SH-SY5Y (cell line): ENCODE measurements around the gene PNO1.

Experiments used
- GATA2 ChIP-seq: IDR thresholded peaks from 2 replicates; pipeline ENCODE4 v1.6.1; 2011; ENCODE audit warnings: mild to moderate bottlenecking, low read depth, low read length
- GATA3 ChIP-seq: IDR thresholded peaks from 2 replicates; pipeline ENCODE4 v1.6.1; 2011; ENCODE audit warnings: low read depth, mild to moderate bottlenecking, low read length, moderate library complexity

The PNO1 gene

DNA sequence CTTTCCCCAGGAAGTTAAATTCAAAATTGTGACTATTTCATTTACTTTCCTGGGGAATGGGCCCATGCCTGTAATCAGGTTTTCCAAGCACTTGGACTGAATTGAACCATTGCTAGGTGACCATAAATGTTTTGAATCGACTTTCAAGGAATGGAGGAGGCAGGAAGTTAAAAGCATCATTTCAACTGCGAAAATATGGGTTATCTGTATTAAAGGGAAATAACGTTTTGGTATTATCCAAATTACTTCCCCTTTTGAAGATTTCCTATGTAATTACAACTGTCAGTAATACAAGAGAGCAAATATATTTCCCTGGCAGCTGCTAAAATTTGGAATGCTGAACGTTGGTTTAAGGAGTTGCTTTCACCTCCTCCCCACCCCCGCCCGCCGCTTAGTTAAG is 19.0 kb downstream of the PNO1 start:
- TF ChIP-seq GATA3 (no peak), GATA2 (no peak)

DNA sequence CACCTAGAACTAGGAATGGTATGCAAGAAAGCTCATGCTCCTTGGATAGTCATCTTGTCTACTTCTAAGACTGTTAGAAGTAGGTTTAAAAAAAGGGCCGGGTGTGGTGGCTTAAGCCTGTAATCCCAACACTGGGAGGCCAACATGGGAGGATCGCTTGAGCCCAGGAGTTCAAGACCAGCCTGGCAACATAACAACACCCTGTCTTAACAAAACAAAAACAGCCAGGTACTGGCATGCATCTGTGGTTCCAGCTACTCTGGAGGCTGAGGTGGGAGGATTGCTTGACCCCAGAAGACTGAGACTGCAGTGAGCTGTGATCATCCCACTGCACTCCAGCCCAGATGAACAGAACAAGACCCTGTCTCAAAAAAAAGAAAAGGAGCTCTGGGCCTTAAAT is 19.9 kb downstream of the PNO1 start:
- TF ChIP-seq GATA3 (no peak), GATA2 (no peak)

DNA sequence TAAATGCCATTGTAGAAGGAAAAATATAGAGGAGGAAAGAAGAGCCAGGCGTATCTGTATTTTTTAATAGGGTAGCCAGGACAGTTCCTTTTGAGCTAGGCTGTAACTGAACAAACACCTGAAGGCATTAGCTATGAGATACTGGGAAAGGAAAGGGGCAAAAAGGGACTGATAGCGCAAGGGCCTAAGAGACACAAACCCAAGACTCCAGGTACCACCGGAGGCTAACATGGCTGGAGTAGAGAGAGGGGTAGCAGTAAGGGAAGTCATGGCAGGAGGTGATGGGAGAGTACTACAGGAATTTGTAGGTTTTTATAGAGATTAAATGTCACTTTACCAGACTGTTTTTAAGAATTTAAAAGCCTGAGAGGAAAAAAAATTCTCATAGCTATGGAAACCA is 20.7 kb downstream of the PNO1 start:
- TF ChIP-seq GATA2 (no peak), GATA3 (no peak)

DNA sequence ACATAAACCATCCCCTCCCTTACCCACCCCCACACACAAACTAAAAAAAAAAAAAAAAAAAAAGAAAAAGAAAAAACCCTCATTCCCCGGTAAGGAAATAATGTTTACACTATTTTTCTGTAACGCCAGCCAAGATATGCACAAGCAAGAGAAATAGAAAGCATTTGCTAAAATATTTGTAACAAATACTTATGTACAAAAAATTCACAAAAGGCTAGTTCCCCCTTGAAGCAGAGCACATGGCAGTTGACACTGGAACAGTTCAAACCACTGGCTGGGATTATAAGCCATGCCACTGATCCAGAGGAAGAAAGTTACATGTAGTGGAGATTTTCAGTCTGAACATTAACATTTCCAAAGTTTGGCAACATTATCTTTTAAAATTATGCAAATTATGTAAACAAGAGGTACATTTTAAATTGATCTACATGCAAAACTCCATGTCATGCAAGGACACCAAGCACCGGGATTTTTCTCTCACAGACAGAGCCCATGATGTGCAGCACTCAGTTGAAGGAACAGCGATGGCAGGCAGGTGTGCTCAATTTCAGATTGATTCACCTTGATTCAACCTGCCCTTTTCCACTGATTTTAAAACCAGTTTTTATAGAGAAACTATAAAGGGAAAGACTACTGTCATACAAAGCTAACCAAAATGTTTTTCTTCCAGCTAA is 21.4 kb downstream of the PNO1 start:
- no peak for TF ChIP-seq GATA2
- TF ChIP-seq GATA3 = no peak

DNA sequence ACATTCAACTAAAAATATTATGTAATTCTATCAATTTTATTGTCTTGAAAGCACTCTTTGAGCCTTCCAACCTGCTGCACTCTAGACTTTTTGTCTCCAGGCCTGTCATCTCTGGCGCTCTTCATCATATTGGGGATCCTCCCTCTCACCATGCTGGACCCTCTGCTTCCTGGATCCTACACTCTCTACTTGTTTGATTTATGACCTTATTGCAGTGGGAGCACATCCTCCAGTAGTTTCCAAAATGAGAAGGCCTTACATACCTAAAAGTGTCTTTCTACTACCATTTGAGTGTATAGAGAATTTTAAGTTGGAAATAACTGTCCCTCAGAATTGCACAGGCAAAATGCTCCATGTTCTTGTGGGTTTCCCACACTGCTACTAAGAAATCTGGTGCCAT is 25.2 kb downstream of the PNO1 start:
- TF ChIP-seq GATA3 (no peak), GATA2 (no peak)

DNA sequence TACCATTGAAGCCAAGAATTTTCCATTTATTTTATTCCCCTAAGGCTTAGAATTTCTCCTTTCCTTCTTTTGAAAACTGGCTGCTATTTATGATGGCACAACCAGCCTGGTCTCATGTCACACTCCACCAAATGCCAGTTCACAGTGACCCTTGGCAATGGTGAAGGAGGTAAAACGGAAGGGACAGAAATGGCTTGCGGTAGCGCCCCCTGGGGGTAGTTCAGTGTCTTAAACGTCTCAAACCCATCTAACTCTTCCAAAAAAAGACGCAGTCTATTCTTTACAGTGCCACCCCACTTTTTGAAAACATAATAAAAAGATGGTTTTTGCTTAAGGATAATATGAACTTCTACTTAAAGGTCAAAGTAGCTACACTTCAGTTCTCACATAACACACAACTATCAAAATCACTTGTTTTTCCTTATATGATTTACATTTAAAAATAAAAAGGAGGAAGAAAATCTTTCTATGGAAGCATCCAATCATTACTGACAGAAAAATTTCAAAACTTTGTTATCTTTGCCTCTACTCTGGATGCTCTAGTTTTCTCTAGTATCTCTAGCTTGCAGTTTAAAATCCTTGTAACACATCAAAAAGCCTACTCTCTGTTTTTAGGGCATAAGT is 28.0 kb downstream of the PNO1 start:
- no peak for TF ChIP-seq GATA3
- TF ChIP-seq GATA2 = no peak

DNA sequence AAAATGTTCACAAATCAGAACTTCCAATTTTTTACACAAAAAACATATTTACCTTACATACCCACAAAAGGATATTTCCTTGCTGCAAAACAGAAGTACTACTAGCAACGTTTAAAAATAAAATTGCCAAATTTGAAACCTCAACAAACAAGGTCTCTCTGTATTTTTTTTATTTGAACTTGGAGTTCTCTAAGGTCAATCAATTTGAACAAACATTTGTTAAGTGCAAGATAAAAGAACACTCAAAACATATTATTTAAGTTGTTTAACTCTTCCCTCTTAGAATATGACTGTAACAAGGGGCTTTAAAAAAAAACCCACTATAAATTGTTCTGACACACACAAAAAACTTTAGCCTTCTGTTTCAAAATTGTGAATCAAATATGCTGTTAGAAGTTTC is 29.6 kb downstream of the PNO1 start:
- TF ChIP-seq GATA3 (no peak), GATA2 (no peak)

DNA sequence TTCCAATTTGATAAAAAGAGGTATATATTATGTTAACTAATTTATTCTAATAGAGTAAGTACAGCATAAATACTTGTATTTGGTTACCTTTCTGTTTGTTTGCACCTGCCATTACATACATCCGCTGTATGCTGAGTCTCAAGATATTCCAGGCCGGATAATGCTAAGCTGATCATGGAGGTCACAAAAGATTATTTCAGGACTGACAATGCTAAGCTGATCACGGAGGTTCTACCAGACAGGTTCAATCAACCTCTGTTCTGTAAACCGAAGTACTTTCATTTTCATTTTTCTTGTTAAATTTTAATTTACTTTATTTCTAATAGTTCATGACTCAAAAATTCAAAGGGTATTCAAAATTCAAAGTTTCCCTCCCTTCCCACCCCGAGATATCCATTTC is 31.1 kb downstream of the PNO1 start:
- TF ChIP-seq GATA3 (no peak), GATA2 (no peak)

DNA sequence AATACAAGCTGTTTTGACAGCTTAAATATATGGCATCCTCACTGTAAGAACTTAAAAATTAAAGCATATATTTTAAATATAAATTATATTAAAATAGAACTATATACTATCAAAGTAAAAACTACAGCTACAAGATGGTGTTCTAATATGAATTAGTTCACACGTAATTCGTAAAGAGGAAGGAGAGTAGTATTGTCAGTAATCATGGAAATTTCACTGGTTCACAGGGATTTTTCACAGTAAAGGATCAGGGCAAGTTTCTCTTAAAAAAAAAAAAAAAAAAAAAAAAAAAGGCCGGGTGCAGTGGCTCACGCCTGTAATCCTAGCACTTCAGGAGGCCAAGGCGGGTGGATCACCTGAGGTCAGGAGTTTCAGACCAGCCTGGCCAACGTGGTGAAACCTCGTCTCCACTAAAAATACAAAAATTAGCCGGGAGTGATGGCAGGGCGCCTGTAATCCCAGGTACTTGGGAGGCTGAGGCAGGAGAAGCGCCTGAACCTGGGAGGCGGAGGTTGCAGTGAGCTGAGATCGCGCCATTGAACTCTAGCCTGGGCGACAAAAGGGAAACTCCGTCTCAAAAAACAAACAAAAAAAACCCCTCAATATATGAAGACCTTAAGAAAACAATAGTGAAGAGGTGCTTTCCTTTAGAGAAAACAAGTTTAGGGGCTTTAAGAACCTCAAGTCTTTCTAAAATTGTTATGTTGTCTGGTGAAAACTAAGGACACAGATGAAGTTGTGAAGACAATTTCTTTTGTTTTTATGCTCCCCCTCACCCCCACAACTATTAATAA is 32.5 kb downstream of the PNO1 start:
- TF ChIP-seq GATA2 = no peak
- TF ChIP-seq GATA3 = no peak

DNA sequence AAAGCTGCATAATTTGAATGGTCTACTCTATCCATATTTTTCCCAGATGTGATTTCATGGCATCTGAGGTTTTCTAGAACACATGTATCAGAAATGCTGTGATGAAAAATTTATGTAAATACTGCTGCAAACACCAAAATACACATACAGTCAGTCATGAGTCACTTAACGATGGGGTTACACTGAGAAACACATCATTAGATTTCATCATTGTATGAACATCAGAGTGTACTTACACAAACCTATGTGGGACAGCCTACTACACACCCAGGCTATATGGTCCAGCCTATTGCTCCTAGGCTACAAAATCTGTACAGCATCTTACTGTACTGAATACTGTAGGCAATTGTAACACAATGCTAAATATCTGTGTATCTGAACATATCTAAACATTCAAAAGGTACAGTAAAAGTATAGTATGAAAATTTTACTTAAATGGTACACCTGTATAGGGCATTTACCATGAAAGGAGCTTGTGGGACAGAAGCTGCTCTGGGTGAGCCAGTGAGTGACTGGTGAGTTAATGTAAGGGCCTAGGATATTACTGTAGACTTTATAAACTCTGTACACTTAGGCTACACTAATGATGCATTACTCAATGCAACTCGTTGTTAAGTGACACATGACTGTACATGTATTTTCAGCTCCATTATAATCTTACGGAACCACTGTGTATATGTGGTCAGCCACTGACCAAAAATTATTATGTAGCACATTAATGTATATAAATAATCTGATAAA is 33.5 kb downstream of the PNO1 start:
- TF ChIP-seq GATA3 (no peak), GATA2 (no peak)

DNA sequence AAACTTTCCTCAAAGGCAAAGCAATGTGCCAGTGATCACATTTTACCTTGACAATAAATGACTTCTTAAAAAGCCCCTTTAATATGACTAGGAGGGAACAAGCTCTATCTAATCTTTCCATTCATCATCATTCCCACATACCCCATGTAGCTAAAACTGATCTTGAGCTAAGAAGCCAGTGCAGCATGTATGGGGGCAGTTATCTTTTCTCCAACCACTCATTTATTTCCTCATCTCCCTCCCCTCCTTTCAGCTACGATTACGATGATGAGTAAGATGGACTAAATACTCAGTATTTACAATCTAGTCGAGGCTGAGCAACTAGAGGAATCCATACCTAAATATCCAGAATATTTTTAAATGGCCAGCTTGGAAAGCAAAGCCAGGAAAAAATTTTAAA is 35.5 kb downstream of the PNO1 start:
- no peak for TF ChIP-seq GATA3
- TF ChIP-seq GATA2 = no peak

DNA sequence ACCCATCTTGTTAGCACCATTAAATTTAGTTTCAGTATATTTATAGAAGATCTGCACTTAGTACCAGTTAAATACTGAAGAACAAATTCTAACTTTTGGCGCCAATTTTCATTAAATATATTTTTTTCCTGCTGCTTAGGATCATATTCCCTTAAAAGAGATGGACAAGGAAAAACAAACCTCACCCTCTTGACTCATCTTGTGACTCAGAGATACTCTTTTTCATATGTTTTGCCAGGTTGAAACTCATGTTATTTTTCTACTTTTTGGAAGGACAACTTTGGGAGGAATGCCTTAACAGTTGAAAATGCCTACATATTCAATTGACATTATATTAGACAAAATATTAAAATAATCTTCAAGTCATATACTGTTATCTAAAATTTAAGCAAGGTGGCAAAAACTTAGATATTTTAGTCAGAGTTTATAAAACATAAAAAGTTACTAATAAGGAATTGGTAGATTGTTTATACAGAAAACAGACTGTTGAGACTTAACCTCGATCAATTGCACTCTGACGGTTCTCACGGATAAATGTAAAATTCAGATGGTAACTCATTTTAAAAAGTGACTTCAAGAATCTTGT is 36.2 kb downstream of the PNO1 start:
- no peak for TF ChIP-seq GATA2
- no peak for TF ChIP-seq GATA3

DNA sequence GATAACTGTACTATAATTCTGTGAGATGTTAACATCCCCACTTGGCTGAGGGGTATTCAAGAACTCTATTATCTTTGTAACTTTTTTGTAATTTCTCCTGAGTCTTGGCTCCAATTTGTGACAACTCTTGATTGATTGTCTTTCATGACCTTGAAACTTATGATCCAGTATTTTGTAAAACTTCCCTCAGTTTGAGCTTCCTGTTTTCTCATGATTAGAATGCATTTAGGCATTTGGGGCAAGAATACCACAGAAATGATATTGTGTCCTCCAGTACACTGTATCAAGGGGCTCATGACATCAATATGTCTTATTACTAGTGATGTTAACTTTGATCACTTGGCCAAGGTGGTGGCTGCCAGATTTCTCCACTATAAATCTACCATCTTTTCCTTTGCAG is 37.4 kb downstream of the PNO1 start:
- TF ChIP-seq GATA3 (no peak), GATA2 (no peak)

DNA sequence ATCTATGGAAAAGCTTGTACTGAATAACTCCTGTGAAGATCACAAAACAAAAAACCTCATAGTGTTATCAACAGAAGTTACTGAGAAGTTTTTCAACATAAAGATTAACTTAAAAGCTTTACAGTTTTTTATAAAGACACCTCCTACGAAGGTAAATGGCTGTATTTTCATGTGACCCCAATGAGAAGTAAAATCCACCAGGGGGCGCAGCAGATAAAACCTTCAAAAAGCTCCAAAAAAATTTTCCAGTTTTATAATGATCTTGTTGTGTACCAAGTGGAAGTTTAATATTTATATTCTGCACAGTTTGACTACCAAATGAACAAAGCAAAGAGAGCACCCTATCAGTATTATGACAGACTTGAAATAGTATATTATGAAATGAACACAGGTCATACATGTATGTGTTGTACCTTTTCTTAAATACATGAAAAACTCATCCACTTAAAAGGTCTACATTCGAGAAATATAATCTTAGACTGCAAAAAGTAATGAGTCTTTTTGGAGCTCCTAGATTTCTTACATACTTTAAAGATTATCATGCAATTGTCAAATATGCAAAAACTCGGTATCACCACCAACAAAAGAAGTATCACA is 38.5 kb downstream of the PNO1 start:
- TF ChIP-seq GATA2 = no peak
- no peak for TF ChIP-seq GATA3
